NCI-H1417 treated with DMSO at 0.1 percent for 48 hours (cell line): Measurements from ENCODE around the gene PAXIP1.
"Not testable (repeated sequence)": the region's sequence is repeated elsewhere in the genome, so short reads cannot be mapped to it uniquely, and the experiment has no call there.

Source experiments
- DNase-seq: peaks from one replicate; lab custom pipeline; 2025; lab: John Stamatoyannopoulos, UW

The PAXIP1 gene

GRCh38 chr7:154943906-154944305, 59.0 kb downstream of the PAXIP1 start:
- DNase-seq: no peak

GRCh38 chr7:154942691-154943090, 60.2 kb downstream of the PAXIP1 start:
- DNase-seq: no peak

GRCh38 chr7:154937837-154938236, 65.1 kb downstream of the PAXIP1 start:
- DNase-seq: no peak

- DNase-seq: not testable (repeated sequence)
Observed at GRCh38 chr7:154934353-154934952, 68.5 kb downstream of the PAXIP1 start.

GRCh38 chr7:154931906-154932305, 71.0 kb downstream of the PAXIP1 start:
- DNase-seq: no peak

- no peak for DNase-seq
Observed at GRCh38 chr7:154929006-154929726, 73.8 kb downstream of the PAXIP1 start.

GRCh38 chr7:154928136-154929005, 74.6 kb downstream of the PAXIP1 start:
- peak; percentile 81 for DNase-seq

- peak; percentile 26 for DNase-seq
Observed at GRCh38 chr7:154927624-154928125, 75.2 kb downstream of the PAXIP1 start.

GRCh38 chr7:154922472-154922871, 80.5 kb downstream of the PAXIP1 start:
- not testable (repeated sequence) for DNase-seq

- no peak for DNase-seq
Observed at GRCh38 chr7:154919344-154920225, 83.3 kb downstream of the PAXIP1 start.

- DNase-seq: no peak
Observed at GRCh38 chr7:154918741-154919140, 84.2 kb downstream of the PAXIP1 start.

- no peak for DNase-seq
Observed at GRCh38 chr7:154918266-154918665, 84.7 kb downstream of the PAXIP1 start.

- no peak for DNase-seq
Observed at GRCh38 chr7:154917808-154918160, 85.1 kb downstream of the PAXIP1 start.

GRCh38 chr7:154916856-154917807, 85.8 kb downstream of the PAXIP1 start:
- no peak for DNase-seq

- no peak for DNase-seq
Observed at GRCh38 chr7:154916381-154916780, 86.5 kb downstream of the PAXIP1 start.

GRCh38 chr7:154915600-154915999, 87.3 kb downstream of the PAXIP1 start:
- no peak for DNase-seq

GRCh38 chr7:154914996-154915380, 87.9 kb downstream of the PAXIP1 start:
- no peak for DNase-seq

- DNase-seq: no peak
Observed at GRCh38 chr7:154914308-154914995, 88.5 kb downstream of the PAXIP1 start.

- peak; percentile 32 for DNase-seq
Observed at GRCh38 chr7:154913638-154914307, 89.2 kb downstream of the PAXIP1 start.
